ENCODE results near the gene C22orf15. TPM values are rescaled to one million over a fixed set of nuclear protein-coding genes. Genes with fewer than 3 reads are reported as not detected.

C22orf15 gene
- total and polyA plus RNA-seq, 4 donors, result 0.03 to 0.17 (median 0.12) TPM

- peak overlapping the region in 1 of 2 donors; percentile 42 for H3K9ac ChIP-seq (ENCODE audit: low read depth in 1 of 2, low read length in 2 of 2)
- H3K4me1 ChIP-seq (ENCODE audit: control insufficient read depth in 4 of 4, insufficient read depth in 4 of 4, low read length in 3 of 4), result peaks cover 0 to 10% (median 2%) of the 10 kb centered on the region in 4 donors
- no peak for TF ChIP-seq ZBTB33 (IDR thresholded peaks at IDR 0.05)
- no peak for TF ChIP-seq REST (IDR thresholded peaks at IDR 0.05)
- TF ChIP-seq MAX (IDR thresholded peaks at IDR 0.05), result no peak
- TF ChIP-seq TAF1 (conservative IDR thresholded peaks at IDR 0.05), result no peak
- TF ChIP-seq RXRA (IDR thresholded peaks at IDR 0.05), result no peak
- no peak for TF ChIP-seq JUND (IDR thresholded peaks at IDR 0.05)
- TF ChIP-seq CTCF (IDR thresholded peaks at IDR 0.05; ENCODE audit: low read depth, low read length, missing input control), result no peak
- TF ChIP-seq NR2F2 (IDR thresholded peaks at IDR 0.05), result no peak
- TF ChIP-seq ATF3 (IDR thresholded peaks at IDR 0.05), result no peak
- no peak for TF ChIP-seq YY1 (IDR thresholded peaks at IDR 0.05)
- no peak for TF ChIP-seq FOXA1 (IDR thresholded peaks at IDR 0.05)
- TF ChIP-seq SP1 (IDR thresholded peaks at IDR 0.05), result no peak
- no peak for TF ChIP-seq RAD21 (IDR thresholded peaks at IDR 0.05)
- no peak for TF ChIP-seq FOXA2 (IDR thresholded peaks at IDR 0.05)
- TF ChIP-seq GABPA (IDR thresholded peaks at IDR 0.05 in 1 of 2, conservative IDR thresholded peaks at IDR 0.05 in 1 of 2), result no peak
- TF ChIP-seq HNF4A (conservative IDR thresholded peaks at IDR 0.05), result no peak
- TF ChIP-seq EGR1 (IDR thresholded peaks at IDR 0.05; ENCODE audit: low read depth in 2 of 2), result no peak
- TF ChIP-seq HNF4G (IDR thresholded peaks at IDR 0.05), result no peak
- DNase-seq (ENCODE audit: low spot score), result no peak
- H3K36me3 ChIP-seq (ENCODE audit: control insufficient read depth in 4 of 4, insufficient read depth in 3 of 4, low read depth in 1 of 4, low read length in 3 of 4), result no peaks in the 10 kb centered on the region
- 54% methylated on average over 5 of the region's 5 CpGs for WGBS
- peak overlapping the region; percentile 36 to 39 for H3K27ac ChIP-seq (ENCODE audit: low read depth in 1 of 2, low read length in 2 of 2)
- no peaks in the 10 kb centered on the region for H3K9me3 ChIP-seq (ENCODE audit: control insufficient read depth in 4 of 4, low read length in 3 of 4)
- peak overlapping the region; percentile 57 to 84 (median 72) for H3K4me3 ChIP-seq (ENCODE audit: low read depth in 1 of 3, low read length in 3 of 3)
- no peaks in the 10 kb centered on the region for H3K27me3 ChIP-seq (ENCODE audit: control insufficient read depth in 4 of 4, insufficient read depth in 4 of 4, low read length in 3 of 4)
These were observed 12.4 kb upstream of the C22orf15 start for GRCh38 chr22:23750367-23750713.
